Thoracic aorta (tissue), 2 donors: ENCODE measurements around the gene SCN3B. TPM values are rescaled to one million over a fixed set of nuclear protein-coding genes. Genes with fewer than 3 reads are reported as not detected.

Experiments
- ATAC-seq: fragments of 150-250 bp; one replicate; pipeline ENCODE4 v1.8.0; 2017; ENCODE audit warnings: low read depth; ENCODE audit not compliant: insufficient number of reproducible peaks, low FRiP score
- DNase-seq: peaks from one replicate; pipeline ENCODE4 v3.0.0-alpha.2; 2020; ENCODE audit warnings: low spot score
- H3K27ac ChIP-seq, 2 donors: fragments of 200-600 bp; sonication (generic); 1 replicate in 1 of 2; 2 replicates in 1 of 2; pipeline ENCODE4 v1.5.1; 2016; ENCODE audit warnings: mild to moderate bottlenecking in 2 of 2, moderate library complexity in 2 of 2
- H3K27me3 ChIP-seq: fragments of 200-600 bp; sonication (generic); replicated peaks from 2 replicates; pipeline ENCODE4 v1.6.0; 2016; ENCODE audit warnings: mild to moderate bottlenecking; ENCODE audit not compliant: insufficient read depth
- H3K36me3 ChIP-seq: fragments of 200-600 bp; sonication (generic); one replicate; pipeline ENCODE4 v1.5.1; 2016
- H3K4me1 ChIP-seq, 2 donors: fragments of 200-600 bp; sonication (generic); 1 replicate in 1 of 2; 2 replicates in 1 of 2; pipeline versions ENCODE4 v1.5.1 to v1.6.0; 2016; ENCODE audit warnings: low read depth in 2 of 2, mild to moderate bottlenecking in 1 of 2; ENCODE audit not compliant: control insufficient read depth in 1 of 2
- H3K4me3 ChIP-seq: fragments of 200-600 bp; sonication (generic); 2 replicates; pipeline ENCODE4 v1.5.1; 2016; ENCODE audit warnings: mild to moderate bottlenecking
- H3K9me3 ChIP-seq: fragments of 200-600 bp; sonication (generic); 2 replicates; pipeline ENCODE4 v1.5.1; 2016
- CTCF ChIP-seq: fragments of 200-600 bp; sonication (generic); IDR thresholded peaks from one replicate; pipeline ENCODE4 v1.5.1; 2019; ENCODE audit warnings: antibody characterized with exemption
- total RNA-seq, 2 donors: library from RNA; depleted of rRNA; stranded (reverse); fragments of >200 nt; gene quantifications; one replicate each; pipeline versions ENCODE4 v1.1.0 to v1.2.3, GENCODE V29; 2016

The SCN3B gene
- total RNA-seq, 2 donors from 2014 or later = 0.35 TPM; not detected in 1

- H3K27ac ChIP-seq = no peak overlapping the region
- no peak for ATAC-seq
Observed at GRCh38 chr11:123594188-123594901, 60.1 kb downstream of the SCN3B start.

GRCh38 chr11:123593570-123593969 lies 60.9 kb downstream of the SCN3B start:
- DNase-seq (no peak), ATAC-seq (no peak)
- Histone ChIP-seq H3K36me3 (no peaks in the 10 kb centered on the region), H3K4me3 (no peak overlapping the region), H3K27ac (no peak overlapping the region), H3K9me3 (no peaks in the 10 kb centered on the region), H3K4me1 (no peaks in the 10 kb centered on the region), H3K27me3 (no peaks in the 10 kb centered on the region)
- TF ChIP-seq CTCF = no peak

More at GRCh38 chr11:123594188-123594901, 60.1 kb downstream of the SCN3B start:
- Histone ChIP-seq H3K27me3 (no peaks in the 10 kb centered on the region), H3K4me1 (no peaks in the 10 kb centered on the region), H3K36me3 (no peaks in the 10 kb centered on the region), H3K4me3 (no peak overlapping the region), H3K9me3 (no peaks in the 10 kb centered on the region)
- no peak for DNase-seq
- TF ChIP-seq CTCF = no peak

GRCh38 chr11:123590296-123590912 lies 64.0 kb downstream of the SCN3B start:
- no peak for TF ChIP-seq CTCF
- Histone ChIP-seq H3K9me3 (no peaks in the 10 kb centered on the region), H3K4me3 (no peak overlapping the region), H3K36me3 (no peaks in the 10 kb centered on the region), H3K27ac (no peak overlapping the region), H3K27me3 (no peaks in the 10 kb centered on the region), H3K4me1 (no peaks in the 10 kb centered on the region)
- no peak for DNase-seq
- no peak for ATAC-seq

- H3K4me1 ChIP-seq = no peaks in the 10 kb centered on the region
- H3K27ac ChIP-seq = no peak overlapping the region
- ATAC-seq = no peak
- H3K9me3 ChIP-seq = no peaks in the 10 kb centered on the region
- no peak for TF ChIP-seq CTCF
- H3K4me3 ChIP-seq = no peak overlapping the region
- no peaks in the 10 kb centered on the region for H3K36me3 ChIP-seq
- H3K27me3 ChIP-seq = no peaks in the 10 kb centered on the region
- DNase-seq = no peak
Observed at GRCh38 chr11:123588864-123589262, 65.6 kb downstream of the SCN3B start.

GRCh38 chr11:123588117-123588863 lies 66.1 kb downstream of the SCN3B start:
- Histone ChIP-seq H3K27ac (no peak overlapping the region), H3K4me3 (no peak overlapping the region), H3K9me3 (no peaks in the 10 kb centered on the region), H3K27me3 (no peaks in the 10 kb centered on the region), H3K4me1 (no peaks in the 10 kb centered on the region), H3K36me3 (no peaks in the 10 kb centered on the region)
- ATAC-seq (no peak), DNase-seq (no peak)
- no peak for TF ChIP-seq CTCF
